Kidney epithelial cell (primary cell): Measurements from ENCODE around the gene TEX47. TPM values are rescaled to one million over a fixed set of nuclear protein-coding genes. Genes with fewer than 3 reads are reported as not detected.
A peak's percentile ranks its signal among the peaks of the same experiment; 100 is the strongest.

ENCODE experiments used
- DNase-seq: peaks from one replicate; pipeline ENCODE4 v3.0.0-alpha.2; 2010; ENCODE audit warnings: low read depth
- H3K27me3 ChIP-seq: 2 replicates; pipeline ENCODE4 v1.6.0; 2011; ENCODE audit warnings: low read length; ENCODE audit not compliant: control insufficient read depth, insufficient read depth
- H3K36me3 ChIP-seq: 2 replicates; pipeline ENCODE4 v1.5.1; 2011; ENCODE audit warnings: low read length; ENCODE audit not compliant: control insufficient read depth, insufficient read depth
- H3K4me3 ChIP-seq: 2 replicates; pipeline ENCODE4 v1.5.1; 2011; ENCODE audit warnings: low read depth, mild to moderate bottlenecking, control low read depth, low read length
- CTCF ChIP-seq: IDR thresholded peaks from 2 replicates; pipeline ENCODE4 v1.5.1; 2011; ENCODE audit warnings: mild to moderate bottlenecking, moderate library complexity, low read length, control low read depth, inconsistent platforms; ENCODE audit not compliant: insufficient read depth, poor library complexity, severe bottlenecking
- total RNA-seq: library from RNA; depleted of rRNA; stranded (reverse); fragments of >200 nt; gene quantifications from 2 replicates; pipeline ENCODE4 v1.2.3, GENCODE V29; 2015

TEX47 gene
- total RNA-seq, 1 donor from 2014 or later, result not detected

GRCh38 chr7:88759230-88760135, 36.1 kb downstream of the TEX47 start, which contains the start of gene ZNF804B:
ZNF804B (plus strand) TSS chr7:88759700; CDS start chr7:88759977, 277 bp downstream.
- TF ChIP-seq CTCF, result no peak
- no peak for DNase-seq
- H3K4me3 ChIP-seq, result peak within 1 kb of the TSS; percentile 21
- peaks cover 23% of the 10 kb centered on the region for H3K27me3 ChIP-seq
- no peaks in the 10 kb centered on the region for H3K36me3 ChIP-seq

GRCh38 chr7:88758381-88759229, 36.9 kb downstream of the TEX47 start:
- Histone ChIP-seq H3K36me3 (no peaks in the 10 kb centered on the region), H3K4me3 (peak overlapping the region; percentile 15), H3K27me3 (peaks cover 23% of the 10 kb centered on the region)
- peak; percentile 9 for TF ChIP-seq CTCF
- no peak for DNase-seq

GRCh38 chr7:88757371-88757770, 38.2 kb downstream of the TEX47 start:
- Histone ChIP-seq H3K27me3 (peaks cover 23% of the 10 kb centered on the region), H3K4me3 (no peak overlapping the region), H3K36me3 (no peaks in the 10 kb centered on the region)
- no peak for DNase-seq
- TF ChIP-seq CTCF, result no peak

GRCh38 chr7:88756802-88757201, 38.7 kb downstream of the TEX47 start:
- H3K4me3 ChIP-seq, result no peak overlapping the region
- peaks cover 23% of the 10 kb centered on the region for H3K27me3 ChIP-seq
- H3K36me3 ChIP-seq, result no peaks in the 10 kb centered on the region
- TF ChIP-seq CTCF, result no peak
- DNase-seq, result no peak

GRCh38 chr7:88746126-88746525, 49.4 kb downstream of the TEX47 start:
- no peak for TF ChIP-seq CTCF
- Histone ChIP-seq H3K27me3 (no peaks in the 10 kb centered on the region), H3K4me3 (no peak overlapping the region), H3K36me3 (no peaks in the 10 kb centered on the region)
- DNase-seq, result no peak

Other genes with a start within 250 kb of the TEX47 start
- not detected in 2 replicates for gene ZNF804B, start 36.0 kb downstream of the TEX47 start, total RNA-seq